HG03108 (cell line): ENCODE data around the gene NDE1.

Experiments used
- ATAC-seq: cut with Tn5 transposase; IDR thresholded peaks from one replicate; pipeline ENCODE4 v1.9.1; 2021; ENCODE audit warnings: moderate library complexity; ENCODE audit not compliant: unreplicated experiment

NDE1 gene

GRCh38 chr16:15764112-15764511 is 114.1 kb downstream of the NDE1 start:
- no peak for ATAC-seq

GRCh38 chr16:15765116-15765515 is 115.1 kb downstream of the NDE1 start:
- no peak for ATAC-seq

GRCh38 chr16:15765880-15766279 is 115.8 kb downstream of the NDE1 start:
- peak; percentile 89 for ATAC-seq

GRCh38 chr16:15766918-15767317 is 116.9 kb downstream of the NDE1 start:
- ATAC-seq: no peak

GRCh38 chr16:15768201-15768600 is 118.2 kb downstream of the NDE1 start:
- ATAC-seq: no peak

GRCh38 chr16:15769239-15769638 is 119.2 kb downstream of the NDE1 start:
- ATAC-seq: no peak

GRCh38 chr16:15770107-15770506 is 120.1 kb downstream of the NDE1 start:
- no peak for ATAC-seq

- no peak for ATAC-seq
Observed at GRCh38 chr16:15770512-15770911, 120.5 kb downstream of the NDE1 start.

GRCh38 chr16:15771694-15772093 is 121.6 kb downstream of the NDE1 start:
- ATAC-seq: no peak

GRCh38 chr16:15772579-15773293 is 122.7 kb downstream of the NDE1 start:
- ATAC-seq: no peak

GRCh38 chr16:15773968-15774367 is 123.9 kb downstream of the NDE1 start:
- ATAC-seq: no peak

- no peak for ATAC-seq
Observed at GRCh38 chr16:15775209-15775608, 125.2 kb downstream of the NDE1 start.

GRCh38 chr16:15775663-15776304 is 125.7 kb downstream of the NDE1 start:
- no peak for ATAC-seq
